Keratinocyte (primary cell): ENCODE results near the gene KDM5D. TPM values are rescaled to one million over a fixed set of nuclear protein-coding genes. Genes with fewer than 3 reads are reported as not detected.

Experiments
- DNase-seq: peaks from one replicate; pipeline ENCODE4 v3.0.0-alpha.2; 2011; ENCODE audit warnings: low read depth, missing footprints, low spot score
- FAIRE-seq: peaks from 2 replicates; lab custom pipeline; 2011; peaks lifted over from hg19 to GRCh38; lab: Jason Lieb, UNC
- H2AFZ ChIP-seq: 2 replicates; pipeline ENCODE4 v1.6.0; 2012; ENCODE audit warnings: low read length, control low read depth, inconsistent platforms; ENCODE audit not compliant: control insufficient read depth
- H3K27ac ChIP-seq: 2 replicates; pipeline ENCODE4 v1.5.1; 2011; ENCODE audit warnings: low read length; ENCODE audit not compliant: control insufficient read depth, insufficient read depth
- H3K27me3 ChIP-seq: 3 replicates; pipeline ENCODE4 v1.6.0; 2011; ENCODE audit warnings: low read length; ENCODE audit not compliant: control insufficient read depth, insufficient read depth; ENCODE audit errors: extremely low read depth
- H3K36me3 ChIP-seq, 2 experiments: 2 replicates in 1 of 2; 3 replicates in 1 of 2; pipeline ENCODE4 v1.5.1; 2011; ENCODE audit warnings: low read length in 2 of 2, mild to moderate bottlenecking in 1 of 2; ENCODE audit not compliant: control insufficient read depth in 2 of 2, insufficient read depth in 2 of 2; ENCODE audit errors: extremely low read depth in 1 of 2
- H3K4me1 ChIP-seq: 3 replicates; pipeline ENCODE4 v1.5.1; 2011; ENCODE audit warnings: low read length; ENCODE audit not compliant: control insufficient read depth, insufficient read depth; ENCODE audit errors: extremely low read depth
- H3K4me2 ChIP-seq: 3 replicates; pipeline ENCODE4 v1.6.0; 2011; ENCODE audit warnings: low read depth, low read length; ENCODE audit not compliant: control insufficient read depth, insufficient read depth; ENCODE audit errors: extremely low read depth
- H3K4me3 ChIP-seq, 3 experiments: fragments of 200-600 bp in 1 of 3; sonication (generic) in 1 of 3; 2 replicates in 2 of 3; 3 replicates in 1 of 3; pipeline ENCODE4 v1.5.1; 2011 to 2016; ENCODE audit warnings: low read length in 3 of 3, mild to moderate bottlenecking in 3 of 3, control low read depth in 2 of 3, inconsistent platforms in 1 of 3, low read depth in 1 of 3, mixed read lengths in 1 of 3, mixed run types in 1 of 3, moderate library complexity in 1 of 3; ENCODE audit not compliant: control insufficient read depth in 2 of 3, insufficient read depth in 2 of 3; ENCODE audit errors: extremely low read depth in 1 of 3
- H3K79me2 ChIP-seq: 2 replicates; pipeline ENCODE4 v1.6.0; 2012; ENCODE audit warnings: low read length; ENCODE audit not compliant: control insufficient read depth, insufficient read depth
- H3K9ac ChIP-seq: 3 replicates; pipeline ENCODE4 v1.6.0; 2011; ENCODE audit warnings: low read length; ENCODE audit not compliant: control insufficient read depth, insufficient read depth; ENCODE audit errors: extremely low read depth
- H3K9me1 ChIP-seq: 3 replicates; pipeline ENCODE4 v1.6.0; 2011; ENCODE audit warnings: low read length; ENCODE audit not compliant: control insufficient read depth, insufficient read depth; ENCODE audit errors: extremely low read depth
- H3K9me3 ChIP-seq: 2 replicates; pipeline ENCODE4 v1.5.1; 2012; ENCODE audit warnings: low read depth, low read length; ENCODE audit not compliant: control insufficient read depth
- H4K20me1 ChIP-seq: 3 replicates; pipeline ENCODE4 v1.6.0; 2011; ENCODE audit warnings: low read length; ENCODE audit not compliant: control insufficient read depth, insufficient read depth; ENCODE audit errors: extremely low read depth
- CTCF ChIP-seq, 3 experiments: IDR thresholded peaks in 1 of 3; conservative IDR thresholded peaks in 1 of 3; optimal IDR thresholded peaks in 1 of 3; 2 replicates in 2 of 3; 3 replicates in 1 of 3; pipeline versions ENCODE3 to v1.5.1; 2011; ENCODE audit warnings: low read length in 3 of 3, mild to moderate bottlenecking in 3 of 3, moderate library complexity in 2 of 3, control low read depth in 1 of 3, inconsistent platforms in 1 of 3; ENCODE audit not compliant: insufficient read depth in 2 of 3; ENCODE audit errors: extremely low read depth in 1 of 3
- EZH2 ChIP-seq: IDR thresholded peaks from one replicate; pipeline ENCODE4 v1.6.1; 2012; ENCODE audit warnings: inconsistent platforms, mild to moderate bottlenecking, low read length, moderate library complexity
- dilution Hi-C: fragments of 300-500 bp; cut with MboI; formaldehyde crosslinking; loops from one replicate; pipeline ENCODE4 v1.7.0; 2020; ENCODE audit warnings: low sequenced_read_pairs; ENCODE audit not compliant: extremely low pct_ligation_motif_present
- polyA plus RNA-seq, 5 experiments: library from polyadenylated mRNA; depleted of rRNA in 3 of 5; stranded (reverse) in 3 of 5; stranded (forward) in 1 of 5; unstranded in 1 of 5; fragments of >200 nt; gene quantifications; 1 replicate in 1 of 5; 2 replicates in 3 of 5; 3 replicates in 1 of 5; pipeline versions ENCODE4 v1.2.1 to v1.2.3, GENCODE V29; 2011 to 2012; ENCODE audit warnings: missing spikeins in 2 of 5, low read depth in 1 of 5, low replicate concordance in 1 of 5

KDM5D gene
- polyA plus RNA-seq, 1 donor (not counting 4 experiments of a cell fraction or from before 2014, with no cell fraction given), result not detected

GRCh38 chrY:19698495-19698894 lies 46.0 kb downstream of the KDM5D start:
- H3K9me3 ChIP-seq, result no peaks in the 10 kb centered on the region
- H3K79me2 ChIP-seq, result no peaks in the 10 kb centered on the region
- no peak overlapping the region for H2AFZ ChIP-seq
- no peak overlapping the region for H3K27ac ChIP-seq
- no peak overlapping the region for H3K4me2 ChIP-seq
- no peaks in the 10 kb centered on the region for H3K9me1 ChIP-seq
- dilution Hi-C loops, result no loop called here
- TF ChIP-seq EZH2 (no peak), CTCF (optimal IDR thresholded peaks at IDR 0.05 in 1 of 3, IDR thresholded peaks at IDR 0.05 in 1 of 3, conservative IDR thresholded peaks at IDR 0.05 in 1 of 3; ENCODE audit: extremely low read depth in 1 of 3, insufficient read depth in 2 of 3, low read length in 3 of 3) (no peak)
- H3K36me3 ChIP-seq, result no peaks in the 10 kb centered on the region
- no peaks in the 10 kb centered on the region for H3K27me3 ChIP-seq
- FAIRE-seq (no peak), DNase-seq (no peak)
- H3K4me1 ChIP-seq, result no peaks in the 10 kb centered on the region
- no peak overlapping the region for H3K9ac ChIP-seq
- H3K4me3 ChIP-seq, result no peak overlapping the region
- no peaks in the 10 kb centered on the region for H4K20me1 ChIP-seq

- no peaks in the 10 kb centered on the region for H3K4me1 ChIP-seq
- no peaks in the 10 kb centered on the region for H3K27me3 ChIP-seq
- DNase-seq (no peak), FAIRE-seq (no peak)
- H3K9ac ChIP-seq, result no peak overlapping the region
- H3K27ac ChIP-seq, result no peak overlapping the region
- TF ChIP-seq CTCF (optimal IDR thresholded peaks at IDR 0.05 in 1 of 3, IDR thresholded peaks at IDR 0.05 in 1 of 3, conservative IDR thresholded peaks at IDR 0.05 in 1 of 3; ENCODE audit: extremely low read depth in 1 of 3, insufficient read depth in 2 of 3, low read length in 3 of 3) (no peak), EZH2 (no peak)
- H3K9me3 ChIP-seq, result no peaks in the 10 kb centered on the region
- no peaks in the 10 kb centered on the region for H3K79me2 ChIP-seq
- H3K4me2 ChIP-seq, result no peak overlapping the region
- dilution Hi-C loops, result no loop called here
- no peaks in the 10 kb centered on the region for H3K36me3 ChIP-seq
- no peak overlapping the region for H3K4me3 ChIP-seq
- H2AFZ ChIP-seq, result no peak overlapping the region
- H4K20me1 ChIP-seq, result no peaks in the 10 kb centered on the region
- no peaks in the 10 kb centered on the region for H3K9me1 ChIP-seq
These were observed 63.7 kb downstream of the KDM5D start for GRCh38 chrY:19680821-19681220.
